22Rv1 (cell line): ENCODE measurements around the gene MPEG1.

Experiments
- CTCF ChIP-seq: fragments of 450-650 bp; IDR thresholded peaks from 2 replicates; pipeline ENCODE4 v1.5.1; 2017; ENCODE audit warnings: mild to moderate bottlenecking
- ZFX ChIP-seq: fragments of 450-650 bp; IDR thresholded peaks from 2 replicates; pipeline ENCODE4 v1.6.1; 2017; ENCODE audit warnings: antibody characterized with exemption, borderline replicate concordance

- TF ChIP-seq CTCF (no peak), ZFX (no peak)
Measured at GRCh38 chr11:59214141-59214893, 1.6 kb upstream of the MPEG1 start.
